Tibial nerve (tissue), 4 donors: ENCODE data around the gene PCSK6.

ENCODE experiments used
- CTCF ChIP-seq, 5 experiments: fragments of 200-600 bp in 3 of 5; fragments of 450-650 bp in 2 of 5; sonication (generic) in 3 of 5; IDR thresholded peaks; one replicate each; pipeline ENCODE4 v1.5.1; 2016 to 2019; ENCODE audit warnings: antibody characterized with exemption in 5 of 5, mild to moderate bottlenecking in 3 of 5, moderate library complexity in 2 of 5
- EP300 ChIP-seq, 2 donors: sonication (generic); formaldehyde crosslinking; IDR thresholded peaks; one replicate each; pipeline ENCODE4 v1.6.1; 2017; ENCODE audit warnings: antibody characterized with exemption in 2 of 2, mild to moderate bottlenecking in 1 of 2
- POLR2A ChIP-seq, 2 donors: fragments of 450-650 bp; IDR thresholded peaks; one replicate each; pipeline ENCODE4 v1.6.1; 2017; ENCODE audit warnings: antibody characterized with exemption in 2 of 2, mild to moderate bottlenecking in 2 of 2, moderate library complexity in 2 of 2

DNA sequence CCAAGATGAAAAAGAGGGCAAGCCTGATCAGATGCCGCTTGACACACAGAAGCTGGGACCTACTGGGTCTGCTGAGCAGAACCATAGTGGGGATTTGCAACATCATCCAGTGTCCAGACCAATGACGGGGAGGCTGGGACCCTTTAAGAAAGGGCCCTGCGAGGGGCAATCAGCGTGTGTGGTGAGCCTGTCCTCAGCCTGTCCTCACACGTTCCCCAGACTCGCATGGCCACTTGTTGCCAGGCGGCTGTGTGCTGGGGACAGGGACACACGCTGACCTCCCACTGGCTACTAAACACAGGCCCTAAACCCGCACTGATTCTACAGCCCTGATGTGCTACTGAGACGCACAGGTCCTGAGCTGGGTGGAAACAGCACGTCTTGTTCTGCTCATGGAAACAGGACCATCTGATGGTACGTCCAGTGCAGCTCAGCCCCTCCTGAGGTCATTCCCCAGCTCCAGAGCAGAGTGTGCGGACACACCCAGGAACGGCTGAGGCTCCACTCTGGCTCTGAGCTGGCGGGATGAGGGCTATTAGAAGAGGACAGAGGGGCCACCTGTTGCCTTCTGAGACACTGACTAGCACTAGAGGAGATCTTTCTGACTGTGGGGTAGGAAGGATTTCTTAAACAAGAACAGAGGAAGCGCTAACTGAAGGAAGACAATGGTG lies 24.4 kb downstream of the PCSK6 start:
- no peak for TF ChIP-seq CTCF (IDR thresholded peaks at IDR 0.05)
- TF ChIP-seq POLR2A (IDR thresholded peaks at IDR 0.05) = no peak
- no peak for TF ChIP-seq EP300 (IDR thresholded peaks at IDR 0.05)
